Omental fat pad (tissue), 4 donors: ENCODE results near the gene COASY. TPM values are rescaled to one million over a fixed set of nuclear protein-coding genes. Genes with fewer than 3 reads are reported as not detected.

ENCODE experiments used
- ATAC-seq: fragments of 150-250 bp; one replicate; pipeline ENCODE4 v1.9.1; 2016; ENCODE audit warnings: mild to moderate bottlenecking, moderate library complexity; ENCODE audit not compliant: low FRiP score
- DNase-seq: peaks from one replicate; pipeline ENCODE4 v3.0.0-alpha.2; 2019; ENCODE audit warnings: low spot score
- total RNA-seq, 4 donors: library from RNA; depleted of rRNA; stranded (reverse); fragments of >200 nt; gene quantifications; one replicate each; pipeline ENCODE4 v1.1.0, GENCODE V29; 2016
- TF ChIP-seq, protein P1 (sequence below), 3 donors: fragments of 450-650 bp; IDR thresholded peaks; one replicate each; pipeline ENCODE4 v1.5.1; 2016 to 2017; ENCODE audit warnings: antibody characterized with exemption in 3 of 3, mild to moderate bottlenecking in 3 of 3, moderate library complexity in 2 of 3

COASY gene
- total RNA-seq, 4 donors from 2014 or later = 21.8 to 33.5 (median 26.2) TPM

DNA sequence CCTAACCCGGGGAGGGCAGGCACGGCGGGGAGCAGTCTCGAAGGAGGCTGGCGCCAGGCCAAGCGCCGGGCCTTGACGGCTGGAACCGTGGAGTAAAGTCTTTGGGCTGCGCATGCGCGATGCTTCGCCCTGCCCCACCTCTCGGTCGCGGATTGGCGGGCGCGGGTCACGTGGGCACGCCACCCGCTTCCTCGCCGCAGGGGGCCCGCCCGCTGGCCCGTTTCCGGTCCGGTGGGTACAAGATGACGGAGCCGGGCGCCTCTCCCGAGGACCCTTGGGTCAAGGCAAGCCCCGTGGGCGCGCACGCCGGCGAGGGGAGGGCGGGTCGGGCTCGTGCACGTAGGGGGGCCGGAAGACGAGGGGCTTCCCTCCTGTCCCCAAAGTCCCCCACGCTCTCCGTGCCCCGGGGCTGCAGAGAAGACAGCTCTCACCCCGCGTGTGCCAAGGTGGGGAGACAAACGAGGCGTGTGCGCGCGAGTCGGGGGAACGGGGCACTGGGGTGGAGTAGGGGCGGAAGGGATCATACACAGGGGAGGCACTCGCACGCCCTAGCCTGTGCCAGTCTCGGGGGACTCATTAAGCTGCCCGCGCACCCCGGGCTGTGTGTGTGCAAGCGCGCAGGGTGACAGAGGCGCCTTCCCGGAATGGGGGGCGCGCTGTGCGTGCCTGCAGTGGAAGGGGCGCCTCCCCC is 5.1 kb downstream of the COASY start, which contains the start of gene MLX:
Gene MLX (plus strand): TSS at position 218 of the 691 bp plus-strand sequence. CDS start 25 bp downstream, at position 243.
- DNase-seq (peak; percentile 89), ATAC-seq (peak; percentile 70)
- TF ChIP-seq, protein P1, sequence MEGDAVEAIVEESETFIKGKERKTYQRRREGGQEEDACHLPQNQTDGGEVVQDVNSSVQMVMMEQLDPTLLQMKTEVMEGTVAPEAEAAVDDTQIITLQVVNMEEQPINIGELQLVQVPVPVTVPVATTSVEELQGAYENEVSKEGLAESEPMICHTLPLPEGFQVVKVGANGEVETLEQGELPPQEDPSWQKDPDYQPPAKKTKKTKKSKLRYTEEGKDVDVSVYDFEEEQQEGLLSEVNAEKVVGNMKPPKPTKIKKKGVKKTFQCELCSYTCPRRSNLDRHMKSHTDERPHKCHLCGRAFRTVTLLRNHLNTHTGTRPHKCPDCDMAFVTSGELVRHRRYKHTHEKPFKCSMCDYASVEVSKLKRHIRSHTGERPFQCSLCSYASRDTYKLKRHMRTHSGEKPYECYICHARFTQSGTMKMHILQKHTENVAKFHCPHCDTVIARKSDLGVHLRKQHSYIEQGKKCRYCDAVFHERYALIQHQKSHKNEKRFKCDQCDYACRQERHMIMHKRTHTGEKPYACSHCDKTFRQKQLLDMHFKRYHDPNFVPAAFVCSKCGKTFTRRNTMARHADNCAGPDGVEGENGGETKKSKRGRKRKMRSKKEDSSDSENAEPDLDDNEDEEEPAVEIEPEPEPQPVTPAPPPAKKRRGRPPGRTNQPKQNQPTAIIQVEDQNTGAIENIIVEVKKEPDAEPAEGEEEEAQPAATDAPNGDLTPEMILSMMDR (IDR thresholded peaks at IDR 0.05) = no peak

DNA sequence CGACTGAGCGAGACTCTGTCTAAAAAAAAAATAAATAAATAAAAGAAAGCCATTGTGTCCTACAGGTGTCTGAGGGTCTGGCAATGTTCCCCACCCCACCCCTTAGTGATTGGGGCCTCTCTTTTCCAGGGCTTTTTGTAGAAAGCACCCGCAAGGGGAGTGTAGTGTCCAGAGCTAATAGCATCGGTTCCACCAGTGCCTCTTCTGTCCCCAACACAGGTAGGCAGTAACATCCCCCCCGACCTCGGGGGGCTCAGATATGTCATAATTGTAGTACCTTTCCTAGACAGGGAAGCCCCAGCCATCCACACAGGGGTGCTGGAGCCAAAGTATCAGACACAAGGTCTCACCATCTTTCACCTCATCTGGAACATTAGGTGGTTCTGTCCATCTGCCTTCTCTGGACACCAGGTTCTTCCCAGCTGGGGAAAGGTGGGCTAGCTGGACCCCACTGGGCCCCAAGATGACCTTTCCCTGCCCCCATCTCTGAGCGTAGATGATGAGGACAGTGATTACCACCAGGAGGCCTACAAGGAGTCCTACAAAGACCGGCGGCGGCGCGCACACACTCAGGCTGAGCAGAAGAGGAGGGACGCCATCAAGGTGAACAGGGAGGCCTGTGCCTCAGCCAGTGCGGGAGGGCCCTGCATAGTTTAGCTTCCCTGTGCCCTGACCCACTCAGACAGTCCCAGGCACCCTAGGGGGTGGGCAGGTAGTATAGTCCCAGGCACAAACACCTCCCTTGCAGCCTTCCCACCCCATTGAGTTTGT is 6.6 kb downstream of the COASY start:
- ATAC-seq (no peak), DNase-seq (no peak)
- TF ChIP-seq, protein P1 (IDR thresholded peaks at IDR 0.05) = no peak

DNA sequence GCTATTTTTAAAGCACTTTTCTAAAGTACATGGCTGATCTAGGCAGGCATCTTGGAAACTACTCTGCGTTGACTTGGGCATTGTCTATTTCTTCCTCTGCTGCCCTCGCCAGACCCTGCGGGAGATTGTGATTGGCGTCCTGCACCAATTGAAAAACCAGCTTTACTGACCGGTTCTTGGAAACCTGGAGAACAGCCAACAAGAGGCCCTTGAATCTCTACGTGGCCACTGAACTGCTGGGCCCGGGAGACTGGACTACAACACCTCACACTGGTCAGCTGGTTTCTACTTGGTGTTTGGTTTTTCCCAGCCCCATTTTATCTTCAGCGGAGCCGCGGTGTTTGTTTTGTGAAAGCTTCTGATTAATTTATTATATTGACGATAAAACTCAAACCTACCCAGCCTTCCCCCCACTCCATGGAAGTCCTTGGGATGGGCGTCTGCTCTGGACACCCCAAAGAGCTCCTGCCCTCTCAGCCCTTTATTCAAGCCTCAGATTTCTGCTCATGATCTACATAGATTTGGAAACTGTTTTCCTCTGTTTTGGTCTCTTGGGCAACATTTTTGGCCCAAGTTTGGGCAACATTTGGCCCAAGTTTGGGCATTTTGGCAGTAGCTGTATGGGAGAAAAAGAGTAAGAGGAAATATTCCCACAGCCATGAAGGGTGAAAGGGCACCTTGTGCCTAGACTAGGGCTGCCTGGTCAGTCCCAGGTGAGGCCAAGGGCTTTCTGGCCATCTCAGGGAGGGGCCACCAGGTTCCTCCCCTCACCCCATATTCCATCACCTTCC is 9.7 kb downstream of the COASY start:
- TF ChIP-seq, protein P1 (IDR thresholded peaks at IDR 0.05) = no peak
- DNase-seq (no peak), ATAC-seq (no peak)

DNA sequence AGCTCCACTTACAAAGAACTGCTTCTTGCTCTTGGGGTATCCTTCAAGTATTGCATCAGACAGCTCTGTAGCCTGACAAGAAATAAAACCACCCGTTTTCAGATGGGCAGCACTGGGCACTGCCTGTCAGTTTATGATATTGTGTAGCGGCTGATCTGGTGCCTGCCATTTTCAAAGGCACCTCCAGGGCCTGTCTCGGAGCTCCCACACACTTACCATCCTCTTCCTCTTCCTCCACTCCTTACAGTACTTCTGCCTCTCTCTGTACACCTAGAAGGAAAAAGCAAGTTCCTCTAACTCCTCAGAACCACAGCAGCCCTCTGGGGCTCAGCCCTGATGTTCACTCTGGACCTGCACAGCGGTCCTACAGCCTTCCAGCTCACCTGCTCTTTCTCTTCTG is 11.1 kb downstream of the COASY start:
- DNase-seq (no peak), ATAC-seq (no peak)
- TF ChIP-seq, protein P1 (IDR thresholded peaks at IDR 0.05) = no peak

DNA sequence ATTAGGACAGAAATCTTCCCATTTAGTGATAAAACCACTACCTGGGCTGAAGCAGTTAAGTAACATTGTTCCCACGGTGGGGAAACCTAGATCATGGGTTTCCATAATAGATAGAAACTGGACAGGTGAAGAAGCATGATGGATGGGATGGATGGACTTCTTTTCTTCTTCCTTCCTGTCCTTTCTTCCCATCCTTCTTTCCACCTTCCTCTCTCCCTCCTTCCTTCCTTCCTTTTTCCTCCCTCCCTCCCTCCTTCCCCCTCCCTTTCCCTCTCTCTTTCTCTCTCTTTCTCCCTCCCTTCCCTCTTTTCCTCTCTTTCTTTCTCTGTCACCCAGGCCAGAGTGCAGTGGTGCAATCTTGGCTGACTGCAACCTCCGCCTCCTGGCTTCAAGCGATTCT is 12.5 kb downstream of the COASY start:
- no peak for ATAC-seq
- no peak for DNase-seq
- TF ChIP-seq, protein P1 (IDR thresholded peaks at IDR 0.05) = no peak

DNA sequence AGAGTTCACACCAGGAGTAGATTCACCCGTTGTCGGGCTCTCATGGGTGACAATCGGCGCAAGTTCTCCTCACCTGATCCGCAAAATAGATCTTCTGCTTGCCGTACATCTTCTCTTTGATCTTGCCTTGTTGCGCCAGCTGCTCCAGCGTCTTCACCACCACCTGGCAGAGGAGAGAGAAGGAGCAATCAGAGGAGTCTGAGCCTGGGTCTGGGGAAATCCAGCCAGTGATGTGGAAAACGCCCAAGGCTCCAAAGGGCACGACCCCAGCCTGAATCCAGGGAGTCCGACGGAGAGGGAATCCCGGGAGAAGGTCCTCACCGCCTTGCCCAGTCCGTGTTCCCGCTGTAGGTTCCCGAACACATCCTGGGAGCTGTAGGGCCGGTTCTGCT is 15.2 kb downstream of the COASY start:
- DNase-seq (no peak), ATAC-seq (peak; percentile 29)
- TF ChIP-seq, protein P1 (IDR thresholded peaks at IDR 0.05) = no peak
